Mucosa of descending colon (tissue), 3 donors: ENCODE data around the gene PCNX1. TPM values are rescaled to one million over a fixed set of nuclear protein-coding genes. Genes with fewer than 3 reads are reported as not detected.

ENCODE experiments used
- ATAC-seq: fragments of 200-7000 bp; cut with Tn5 transposase; one replicate; pipeline ENCODE4 v1.9.1; 2020; ENCODE audit warnings: mild to moderate bottlenecking, moderate library complexity
- DNase-seq, 3 donors: peaks; one replicate each; pipeline ENCODE4 v3.0.0-alpha.2; 2020
- H3K36me3 ChIP-seq: fragments of 200-600 bp; one replicate; pipeline ENCODE4 v1.8.0; 2021; ENCODE audit warnings: low read depth, mild to moderate bottlenecking
- H3K4me1 ChIP-seq: fragments of 200-600 bp; one replicate; pipeline ENCODE4 v1.8.0; 2021; ENCODE audit warnings: low read depth, mild to moderate bottlenecking
- H3K4me3 ChIP-seq: fragments of 200-600 bp; one replicate; pipeline ENCODE4 v1.8.0; 2021; ENCODE audit warnings: mild to moderate bottlenecking
- H3K9me3 ChIP-seq: fragments of 200-600 bp; one replicate; pipeline ENCODE4 v1.8.0; 2021; ENCODE audit warnings: mild to moderate bottlenecking
- CTCF ChIP-seq: fragments of 200-600 bp; IDR thresholded peaks from one replicate; pipeline ENCODE4 v1.8.0; 2022; ENCODE audit warnings: antibody characterized with exemption, mild to moderate bottlenecking
- intact Hi-C, 2 donors: fragments of 100-400 bp; cut with DNase I in 1 of 2; cut with micrococcal nuclease in 1 of 2; formaldehyde crosslinking; loops; one replicate each; pipeline versions ENCODE4 v1.11.0 to v1.11.1; 2022; cut with DNase I, micrococcal nuclease
- total RNA-seq, 3 donors: library from RNA; stranded (reverse); fragmentation: NEBNext Ultra II Directional in 2 of 3; extraction: Animal tissue kit (Norgen Biotek cat#: 25700) in 2 of 3; gene quantifications; one replicate each; pipeline versions ENCODE4 v1.2.1 to v1.2.4, GENCODE V29; 2021 to 2023
- donor health status: DM: no; HTN: no; CAD: no; lungs with moderate emphysema.
- donor health status: DM: no; HTN: no; CAD: no.
- donor health status: DM: no; HTN: yes; CAD: no.

Gene PCNX1
- total RNA-seq, 3 donors from 2014 or later = 27.5 to 49.4 (median 33.5) TPM

- TF ChIP-seq CTCF = no peak
- intact Hi-C loops = no loop called here
- ATAC-seq (no peak), DNase-seq (no peak)
- H3K4me1 ChIP-seq = peaks cover 40% of the 10 kb centered on the region
- H3K36me3 ChIP-seq = no peaks in the 10 kb centered on the region
- H3K9me3 ChIP-seq = no peaks in the 10 kb centered on the region
- H3K4me3 ChIP-seq = no peak overlapping the region
Observed at GRCh38 chr14:71119075-71119474, 211.8 kb downstream of the PCNX1 start.

- Histone ChIP-seq H3K9me3 (no peaks in the 10 kb centered on the region), H3K4me3 (no peak overlapping the region), H3K4me1 (peaks cover 40% of the 10 kb centered on the region), H3K36me3 (no peaks in the 10 kb centered on the region)
- DNase-seq (no peak), ATAC-seq (no peak)
- intact Hi-C loops = no loop called here
- TF ChIP-seq CTCF = no peak
Observed at GRCh38 chr14:71119832-71120231, 212.6 kb downstream of the PCNX1 start.

- H3K4me1 ChIP-seq = peaks cover 32% of the 10 kb centered on the region
- no peaks in the 10 kb centered on the region for H3K9me3 ChIP-seq
- H3K4me3 ChIP-seq = no peak overlapping the region
- no peak for TF ChIP-seq CTCF
- DNase-seq = no peak
- ATAC-seq = peak; percentile 33
- no peaks in the 10 kb centered on the region for H3K36me3 ChIP-seq
- intact Hi-C loops = no loop called here
Observed at GRCh38 chr14:71121001-71121400, 213.7 kb downstream of the PCNX1 start.

GRCh38 chr14:71121711-71122110 is 214.5 kb downstream of the PCNX1 start:
- Histone ChIP-seq H3K9me3 (no peaks in the 10 kb centered on the region), H3K36me3 (no peaks in the 10 kb centered on the region), H3K4me1 (peaks cover 27% of the 10 kb centered on the region), H3K4me3 (no peak overlapping the region)
- TF ChIP-seq CTCF = no peak
- DNase-seq (no peak), ATAC-seq (no peak)
- intact Hi-C loops = no loop called here

GRCh38 chr14:71122866-71123565 is 215.8 kb downstream of the PCNX1 start:
- no peak for TF ChIP-seq CTCF
- H3K4me3 ChIP-seq = no peak overlapping the region
- intact Hi-C loops = no loop called here
- DNase-seq = no peak
- H3K4me1 ChIP-seq = peaks cover 17% of the 10 kb centered on the region
- ATAC-seq = no peak
- no peaks in the 10 kb centered on the region for H3K36me3 ChIP-seq
- H3K9me3 ChIP-seq = no peaks in the 10 kb centered on the region
